ENCODE measurements around the gene PTPN21.
"Not testable (repeated sequence)": the region's sequence is repeated elsewhere in the genome, so short reads cannot be mapped to it uniquely, and the experiment has no call there.

PTPN21 gene

DNA sequence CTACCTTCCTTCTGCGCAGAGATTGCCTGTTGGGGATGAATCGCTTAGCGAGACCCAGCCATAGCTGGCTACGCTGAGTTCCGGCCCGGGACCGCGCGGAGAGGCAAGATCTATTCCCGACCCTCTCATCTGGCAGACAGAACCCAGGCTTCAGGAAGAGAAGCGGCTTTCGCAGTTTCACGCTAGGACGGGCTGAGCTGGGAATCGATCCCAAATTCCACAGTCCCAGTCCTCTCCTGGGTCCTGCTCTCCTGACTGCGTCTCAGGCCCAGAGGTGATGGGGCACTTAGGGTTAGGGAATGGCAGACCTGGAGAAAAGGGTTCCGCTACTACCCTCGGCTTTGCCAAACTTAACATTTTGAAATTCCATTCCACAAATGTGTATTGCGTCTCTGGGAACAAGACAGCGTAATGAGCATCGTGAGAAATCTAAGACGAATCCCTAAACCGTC is 2.8 kb downstream of the PTPN21 start:
- peak; percentile 37 for DNase-seq (ENCODE audit: low read depth)

DNA sequence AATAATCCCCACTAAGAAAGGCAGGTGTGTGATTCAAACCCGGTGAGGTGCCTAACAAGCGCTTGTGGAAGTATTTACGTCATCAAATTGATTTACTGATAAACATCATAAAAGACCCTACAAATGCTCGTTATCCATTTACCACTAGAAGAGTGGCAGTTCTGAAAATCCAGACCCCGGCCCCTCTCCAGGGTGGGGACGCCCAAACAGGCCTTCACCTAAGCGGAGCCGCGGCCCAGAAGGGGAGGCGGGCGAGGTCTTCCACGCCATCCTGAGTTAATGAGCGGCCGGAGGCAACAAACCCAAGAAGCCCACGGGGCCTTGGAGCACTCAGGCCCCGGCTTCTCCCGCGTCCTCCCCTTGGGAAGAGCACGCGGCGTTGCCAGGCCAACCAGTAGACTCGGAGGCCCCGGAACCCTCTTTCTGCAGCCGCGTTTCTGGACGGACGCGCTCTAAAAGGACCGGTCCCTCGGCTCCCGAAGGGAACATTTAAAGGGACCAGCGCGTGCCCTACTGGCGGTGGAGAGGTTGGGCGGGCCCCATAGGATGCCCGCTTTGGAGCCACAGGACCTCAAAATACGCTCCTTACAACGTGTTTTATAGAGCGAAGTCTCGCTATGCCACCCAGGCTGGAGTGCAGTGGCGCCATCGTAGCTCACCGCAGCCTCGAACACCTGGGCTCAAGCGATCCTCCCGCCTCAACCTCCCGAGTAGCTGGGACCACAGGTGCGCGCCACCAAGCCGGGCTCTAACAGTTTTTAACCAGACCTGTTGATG is 3.5 kb downstream of the PTPN21 start:
- peak; percentile 85 for DNase-seq (ENCODE audit: low read depth)

DNA sequence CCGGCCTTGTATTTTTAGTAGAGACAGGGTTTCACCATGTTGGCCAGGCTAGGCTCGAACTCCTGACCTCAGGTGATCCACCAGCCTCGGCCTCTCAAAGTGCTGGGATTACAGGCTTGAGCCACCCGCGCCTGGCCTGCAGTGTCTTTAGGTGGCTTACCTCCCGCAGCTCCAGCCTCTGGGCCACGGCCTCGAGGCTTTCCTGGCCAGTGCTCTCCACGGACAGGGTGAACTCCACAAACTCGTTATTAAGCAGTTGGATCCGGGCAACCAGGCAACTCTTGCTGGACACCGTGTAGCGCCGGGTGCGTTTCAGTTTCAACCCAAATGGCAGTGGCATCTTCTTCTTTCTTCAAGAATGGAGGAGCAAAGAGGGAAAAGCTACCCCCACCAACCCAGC is 4.7 kb downstream of the PTPN21 start:
- no peak for DNase-seq (ENCODE audit: low read depth)

DNA sequence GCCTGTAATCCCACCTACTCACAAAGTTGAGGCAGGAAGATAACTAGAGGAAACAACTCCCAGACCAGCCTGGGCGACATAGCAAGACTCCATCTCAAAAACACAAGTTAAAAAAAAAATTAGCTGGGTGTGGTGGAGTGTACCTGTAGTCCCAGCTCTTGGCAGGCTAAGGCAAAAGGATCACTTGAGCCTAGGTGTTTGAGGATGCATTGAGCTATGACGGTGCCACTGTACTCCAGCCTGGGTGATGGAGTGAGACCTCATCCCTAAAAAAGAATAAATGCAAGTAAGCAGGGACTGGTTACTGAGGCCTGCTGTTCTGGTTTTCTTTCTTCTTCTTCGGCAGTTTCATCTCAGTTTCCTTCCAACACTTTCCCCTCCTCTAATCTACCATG is 7.4 kb downstream of the PTPN21 start:
- no peak for DNase-seq (ENCODE audit: low read depth)

- no peak for DNase-seq (ENCODE audit: low read depth)
Observed at GRCh38 chr14:88546621-88547385, 8.0 kb downstream of the PTPN21 start.

GRCh38 chr14:88545256-88545655 is 9.6 kb downstream of the PTPN21 start:
- no peak for DNase-seq (ENCODE audit: low read depth)

- DNase-seq (ENCODE audit: low read depth), result peak; percentile 39
Observed at GRCh38 chr14:88542857-88543795, 11.7 kb downstream of the PTPN21 start.

- DNase-seq (ENCODE audit: low read depth), result no peak
Observed at GRCh38 chr14:88541324-88541723, 13.5 kb downstream of the PTPN21 start.

GRCh38 chr14:88535813-88536212 is 19.0 kb downstream of the PTPN21 start:
- no peak for DNase-seq (ENCODE audit: low read depth)

DNA sequence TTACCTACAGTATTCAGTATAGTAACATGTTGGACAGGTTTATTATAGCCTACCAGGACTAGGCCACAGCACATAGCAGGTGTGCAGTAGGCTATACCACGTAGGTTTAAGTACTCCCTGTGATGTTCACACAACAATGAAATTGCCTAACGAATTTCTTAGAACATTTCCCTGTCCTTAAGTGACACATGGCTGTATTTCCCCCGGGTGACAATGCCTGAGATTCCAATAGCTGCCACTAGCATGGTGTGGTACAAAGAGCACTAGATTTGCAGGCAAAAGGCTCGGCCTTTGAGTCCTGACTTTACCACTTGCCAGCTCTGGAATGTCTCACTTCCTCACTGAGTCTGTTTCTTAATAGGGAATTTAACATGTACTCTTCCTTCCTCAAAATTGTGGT is 19.7 kb downstream of the PTPN21 start:
- DNase-seq (ENCODE audit: low read depth), result no peak

DNA sequence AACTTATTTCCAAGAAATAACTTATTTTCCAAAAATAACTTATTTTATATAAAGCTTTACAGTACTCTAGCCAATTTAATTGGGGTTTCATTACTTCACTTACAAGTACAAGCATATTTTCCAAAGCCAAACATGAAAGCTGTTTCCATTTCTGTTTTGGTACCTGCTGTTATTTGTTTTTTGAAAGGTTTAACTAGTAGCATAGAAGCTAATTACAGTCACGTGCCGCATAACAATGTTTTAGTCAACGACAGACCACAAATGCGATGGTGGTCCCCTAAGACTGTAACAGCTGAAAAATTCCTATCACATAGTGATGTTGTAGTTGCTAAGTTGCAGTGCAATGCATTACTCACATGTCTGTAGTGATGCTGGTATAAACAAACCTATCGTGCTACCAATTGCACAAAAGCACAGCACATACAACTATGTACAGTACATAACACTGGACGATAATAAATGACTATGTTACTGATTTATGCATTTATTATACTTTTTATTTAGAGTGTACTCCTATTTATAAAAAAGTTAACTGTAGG is 21.7 kb downstream of the PTPN21 start:
- DNase-seq (ENCODE audit: low read depth), result peak; percentile 3

GRCh38 chr14:88529889-88530288 is 24.9 kb downstream of the PTPN21 start:
- DNase-seq (ENCODE audit: low read depth), result not testable (repeated sequence)

- DNase-seq (ENCODE audit: low read depth), result no peak
Observed at GRCh38 chr14:88522393-88522792, 32.4 kb downstream of the PTPN21 start.

- DNase-seq (ENCODE audit: low read depth), result peak; percentile 47
Observed at GRCh38 chr14:88521818-88522217, 33.0 kb downstream of the PTPN21 start.

- DNase-seq (ENCODE audit: low read depth), result no peak
Observed at GRCh38 chr14:88519907-88520306, 34.9 kb downstream of the PTPN21 start.

GRCh38 chr14:88518592-88519512 is 36.0 kb downstream of the PTPN21 start:
- peak; percentile 67 for DNase-seq (ENCODE audit: low read depth)

DNA sequence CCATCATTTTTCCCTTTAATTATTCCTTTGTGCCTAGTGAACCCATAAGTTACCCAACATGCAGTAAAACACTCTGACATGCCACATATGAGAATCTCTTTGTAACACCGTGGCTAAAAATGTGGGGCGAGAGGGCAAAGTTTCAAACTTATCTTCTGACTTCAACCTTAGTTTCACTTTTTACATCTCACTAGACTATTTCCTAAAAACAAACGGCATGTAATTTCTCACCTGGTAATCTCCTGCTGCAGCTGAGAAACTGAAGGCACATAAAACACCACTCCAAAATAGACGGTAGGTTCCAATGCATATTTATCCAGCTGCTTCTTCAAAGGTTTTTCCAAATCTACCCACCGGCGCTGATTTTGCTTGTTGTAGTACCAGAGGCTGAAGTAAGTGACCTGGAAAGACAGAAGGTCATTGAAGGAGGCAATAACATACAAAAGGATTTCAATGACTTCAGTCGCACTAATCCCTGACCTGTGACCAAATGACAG is 37.9 kb downstream of the PTPN21 start:
- no peak for DNase-seq (ENCODE audit: low read depth)

- no peak for DNase-seq (ENCODE audit: low read depth)
Observed at GRCh38 chr14:88515499-88516221, 39.1 kb downstream of the PTPN21 start.

DNA sequence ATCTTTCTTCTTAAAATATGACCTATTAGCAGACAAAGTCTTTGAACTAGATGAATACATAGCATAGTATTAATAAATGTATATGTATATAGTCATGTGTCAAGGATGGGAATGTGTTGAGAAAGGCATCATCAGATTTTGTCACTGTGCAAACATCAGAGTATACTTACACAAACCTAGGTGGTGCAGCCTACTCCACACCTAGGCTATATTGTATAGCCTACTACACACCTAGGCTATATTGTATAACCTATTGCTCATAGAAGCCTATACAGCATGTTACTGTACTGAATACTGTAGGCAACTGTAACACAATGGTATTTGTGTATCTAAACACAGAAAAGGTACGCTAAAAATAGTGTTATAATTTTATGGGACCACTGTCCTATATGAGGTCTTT is 47.6 kb downstream of the PTPN21 start:
- no peak for DNase-seq (ENCODE audit: low read depth)

DNA sequence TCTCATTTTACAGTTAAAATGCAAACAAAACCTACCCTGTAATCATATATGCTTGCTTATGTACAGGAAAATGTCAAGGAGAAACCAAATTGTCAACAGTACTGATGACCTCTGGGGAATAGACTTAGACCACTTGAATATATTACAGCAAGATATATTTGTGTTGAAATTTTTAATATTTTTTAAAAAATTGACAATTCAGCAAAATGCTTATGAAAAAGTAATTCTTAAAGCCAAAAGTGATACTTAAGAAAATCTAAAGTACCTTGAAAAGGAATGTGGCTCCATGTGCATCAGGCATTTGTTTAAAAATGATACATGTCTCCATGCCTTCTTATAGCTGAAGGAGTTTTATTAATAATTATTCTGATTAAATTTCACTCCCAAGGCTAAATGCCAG is 49.2 kb downstream of the PTPN21 start:
- DNase-seq (ENCODE audit: low read depth), result no peak
